K562 treated with DMSO at 1 percent for 48 hours (cell line): ENCODE data around the gene SLC41A3. TPM values are rescaled to one million over a fixed set of nuclear protein-coding genes. Genes with fewer than 3 reads are reported as not detected.

Experiments used
- total RNA-seq: library from RNA; unstranded; fragments of 300-600 nt; gene quantifications from 2 replicates; pipeline ENCODE4 v1.2.3, GENCODE V29; 2022; ENCODE audit warnings: low replicate concordance; ENCODE audit errors: extremely low read depth

SLC41A3 gene
- not detected in 2 replicates for total RNA-seq

GRCh38 chr3:126083913-126084767, at the start of gene SLC41A3:
TSS of gene SLC41A3 (minus strand) at chr3:126084124. CDS start at chr3:126068219, 15,905 bp downstream.

GRCh38 chr3:125968701-125969592, 115.0 kb downstream of the SLC41A3 start, which contains the start of gene ROPN1B:
TSS of gene ROPN1B (plus strand) at chr3:125969178. CDS start at chr3:125972055, 2,877 bp downstream.

Other genes starting within 250 kb of the SLC41A3 start
- not detected in 2 replicates for gene ROPN1B, start 114.9 kb downstream of the SLC41A3 start, total RNA-seq
- not detected in 2 replicates for gene ALDH1L1, start 96.5 kb upstream of the SLC41A3 start, total RNA-seq